Kidney (tissue), 14 donors: Measurements from ENCODE around the gene SPON1. TPM values are rescaled to one million over a fixed set of nuclear protein-coding genes. Genes with fewer than 3 reads are reported as not detected.

Source experiments
- DNase-seq, 5 donors: peaks; one replicate each; pipeline ENCODE4 v3.0.0-alpha.2; 2013 to 2020
- FAIRE-seq: peaks from 2 replicates; lab custom pipeline; 2012; peaks lifted over from hg19 to GRCh38; lab: Jason Lieb, UNC
- H3K27ac ChIP-seq, 2 donors: one replicate each; pipeline ENCODE4 v1.7.0; 2013; ENCODE audit warnings: low read depth in 2 of 2, low read length in 2 of 2, inconsistent platforms in 1 of 2
- H3K27me3 ChIP-seq: one replicate; pipeline ENCODE4 v1.7.1; 2013; ENCODE audit warnings: low read length, inconsistent platforms; ENCODE audit not compliant: control insufficient read depth, insufficient read depth
- H3K36me3 ChIP-seq, 3 donors: one replicate each; pipeline versions ENCODE4 v1.7.0 to v1.7.1; 2013; ENCODE audit warnings: low read length in 3 of 3, control low read depth in 1 of 3, inconsistent platforms in 1 of 3; ENCODE audit not compliant: insufficient read depth in 3 of 3, control insufficient read depth in 2 of 3
- H3K4me1 ChIP-seq, 3 donors: one replicate each; pipeline versions ENCODE4 v1.7.0 to v1.7.1; 2013; ENCODE audit warnings: low read length in 3 of 3, inconsistent platforms in 1 of 3, low read depth in 1 of 3; ENCODE audit not compliant: control insufficient read depth in 2 of 3, insufficient read depth in 2 of 3
- H3K4me3 ChIP-seq, 3 donors: one replicate each; pipeline versions ENCODE4 v1.7.0 to v1.8.1; 2013; ENCODE audit warnings: low read length in 3 of 3, control low read depth in 1 of 3, inconsistent platforms in 1 of 3
- H3K9ac ChIP-seq, 3 donors: one replicate each; pipeline versions ENCODE4 v1.7.0 to v1.7.1; 2013; ENCODE audit warnings: low read length in 3 of 3, control low read depth in 1 of 3, inconsistent platforms in 1 of 3
- H3K9me3 ChIP-seq, 3 donors: one replicate each; pipeline versions ENCODE4 v1.7.0 to v1.7.1; 2013; ENCODE audit warnings: low read length in 3 of 3, control low read depth in 1 of 3, inconsistent platforms in 1 of 3; ENCODE audit not compliant: control insufficient read depth in 2 of 3, insufficient read depth in 1 of 3
- intact Hi-C: fragments of 100-400 bp; cut with DNase I; formaldehyde crosslinking; loops from one replicate; pipeline ENCODE4 v1.11.1; 2022
- polyA plus RNA-seq: library from polyadenylated mRNA; stranded (reverse); fragments of 350-450 nt; fragmentation: Illumina TruSeq; extraction: RNeasy Lipid Tissue Mini Kit (QIAGEN cat#74804); gene quantifications from one replicate; pipeline ENCODE4 v1.2.3, GENCODE V29; 2014; ENCODE audit warnings: low read depth, low replicate concordance; ENCODE audit not compliant: insufficient read depth
- total RNA-seq: library from RNA; stranded (reverse); fragmentation: NEBNext Ultra II Directional; extraction: Animal tissue kit (Norgen Biotek cat#: 25700); gene quantifications from one replicate; pipeline ENCODE4 v1.2.1, GENCODE V29; 2021
- TF ChIP-seq, protein P1 (sequence below): IDR thresholded peaks from 3 replicates; pipeline ENCODE4 v1.5.1; 2012; ENCODE audit warnings: mild to moderate bottlenecking, moderate library complexity, borderline replicate concordance; ENCODE audit not compliant: insufficient read depth; ENCODE audit errors: extremely low read depth
- donor health status: control.
- donor health status: control.
- donor health status: control.
- donor health status: control.
- donor health status: control.
- donor health status: DM: yes; HTN: yes; CAD: no.
- donor health status: Normal renal cell carcinoma (clear cell type).

SPON1 gene
- total and polyA plus RNA-seq, 2 donors from 2014 or later: 3.8 to 77.9 TPM

DNA sequence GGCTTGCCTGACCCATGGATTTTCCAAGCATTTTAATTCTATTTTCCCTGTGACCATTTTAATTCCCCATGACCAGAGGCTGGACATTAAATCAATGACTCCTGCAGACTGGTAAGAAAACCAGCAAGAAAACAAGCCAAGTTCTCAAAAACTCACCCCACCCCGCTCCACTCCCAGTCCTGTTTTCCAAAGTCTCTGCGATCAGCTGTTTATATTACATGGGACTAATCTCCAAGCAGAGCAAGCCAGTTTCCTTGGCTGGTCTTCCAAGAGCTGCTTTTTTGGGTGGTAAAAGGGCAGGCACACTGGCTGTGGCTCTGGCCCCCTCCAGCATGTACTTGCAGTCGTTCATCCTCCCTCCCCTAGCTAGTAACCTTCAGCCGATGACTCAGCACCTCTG lies 298.5 kb downstream of the SPON1 start:
- H3K4me3 ChIP-seq: no peak overlapping the region
- H3K4me1 ChIP-seq: no peaks in the 10 kb centered on the region
- no peak overlapping the region for H3K27ac ChIP-seq
- no peak for DNase-seq
- no peak for FAIRE-seq
- intact Hi-C loops: no loop called here
- TF ChIP-seq, protein P1, sequence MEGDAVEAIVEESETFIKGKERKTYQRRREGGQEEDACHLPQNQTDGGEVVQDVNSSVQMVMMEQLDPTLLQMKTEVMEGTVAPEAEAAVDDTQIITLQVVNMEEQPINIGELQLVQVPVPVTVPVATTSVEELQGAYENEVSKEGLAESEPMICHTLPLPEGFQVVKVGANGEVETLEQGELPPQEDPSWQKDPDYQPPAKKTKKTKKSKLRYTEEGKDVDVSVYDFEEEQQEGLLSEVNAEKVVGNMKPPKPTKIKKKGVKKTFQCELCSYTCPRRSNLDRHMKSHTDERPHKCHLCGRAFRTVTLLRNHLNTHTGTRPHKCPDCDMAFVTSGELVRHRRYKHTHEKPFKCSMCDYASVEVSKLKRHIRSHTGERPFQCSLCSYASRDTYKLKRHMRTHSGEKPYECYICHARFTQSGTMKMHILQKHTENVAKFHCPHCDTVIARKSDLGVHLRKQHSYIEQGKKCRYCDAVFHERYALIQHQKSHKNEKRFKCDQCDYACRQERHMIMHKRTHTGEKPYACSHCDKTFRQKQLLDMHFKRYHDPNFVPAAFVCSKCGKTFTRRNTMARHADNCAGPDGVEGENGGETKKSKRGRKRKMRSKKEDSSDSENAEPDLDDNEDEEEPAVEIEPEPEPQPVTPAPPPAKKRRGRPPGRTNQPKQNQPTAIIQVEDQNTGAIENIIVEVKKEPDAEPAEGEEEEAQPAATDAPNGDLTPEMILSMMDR: no peak
- H3K9ac ChIP-seq: no peak overlapping the region
- H3K9me3 ChIP-seq: no peaks in the 10 kb centered on the region
- no peaks in the 10 kb centered on the region for H3K27me3 ChIP-seq
- peaks cover 0 to 4% (median 0%) of the 10 kb centered on the region in 3 donors for H3K36me3 ChIP-seq

DNA sequence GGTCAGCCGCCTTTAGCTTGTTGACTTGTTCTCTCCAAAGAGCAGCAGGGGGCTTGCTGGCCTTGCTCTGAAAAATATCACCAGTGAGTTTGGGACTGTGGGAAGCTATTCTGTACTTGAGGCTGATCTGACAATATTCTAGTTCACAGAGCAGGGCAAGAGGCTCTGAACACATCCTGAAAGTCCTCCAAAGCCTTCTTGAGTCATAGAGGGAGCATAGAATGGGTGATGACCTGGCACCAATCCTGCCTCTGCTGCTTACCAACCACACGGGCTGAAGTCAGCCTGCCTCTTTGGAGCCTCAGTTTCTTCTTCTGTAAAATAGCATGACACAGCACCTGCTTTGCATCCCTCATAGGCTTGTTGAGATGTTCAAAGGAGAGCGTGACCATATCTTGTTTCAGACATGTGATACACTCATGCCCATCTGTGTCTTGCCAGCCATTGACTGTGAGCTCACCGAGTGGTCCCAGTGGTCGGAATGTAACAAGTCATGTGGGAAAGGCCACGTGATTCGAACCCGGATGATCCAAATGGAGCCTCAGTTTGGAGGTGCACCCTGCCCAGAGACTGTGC lies 299.8 kb downstream of the SPON1 start:
- H3K36me3 ChIP-seq: peaks cover 0 to 4% (median 0%) of the 10 kb centered on the region in 3 donors
- no peak overlapping the region for H3K9ac ChIP-seq
- no peak overlapping the region for H3K4me3 ChIP-seq
- DNase-seq (no peak), FAIRE-seq (no peak)
- no peaks in the 10 kb centered on the region for H3K27me3 ChIP-seq
- TF ChIP-seq, protein P1: no peak
- intact Hi-C loops: no loop called here
- H3K4me1 ChIP-seq: no peaks in the 10 kb centered on the region
- H3K9me3 ChIP-seq: no peaks in the 10 kb centered on the region
- no peak overlapping the region for H3K27ac ChIP-seq

DNA sequence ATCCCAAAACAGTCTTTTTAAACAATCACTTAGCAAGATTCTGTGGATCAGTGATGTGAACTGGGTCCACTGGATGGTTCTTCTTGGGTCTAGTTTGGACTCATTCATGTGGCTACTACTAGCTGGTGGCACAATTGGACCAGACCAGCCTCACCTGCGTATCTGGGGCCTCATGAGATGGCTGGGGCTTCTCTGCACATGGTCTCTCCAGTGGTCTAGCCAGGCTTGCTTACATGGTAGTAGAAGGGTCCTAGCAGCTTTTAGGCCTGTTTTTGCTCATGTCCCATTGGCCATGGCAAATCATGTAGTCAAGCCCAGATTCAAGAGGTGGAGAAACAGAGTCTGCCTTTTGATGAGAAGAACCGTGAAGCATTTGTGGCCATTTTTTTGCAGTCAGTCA lies 302.4 kb downstream of the SPON1 start:
- intact Hi-C loops: no loop called here
- no peak overlapping the region for H3K4me3 ChIP-seq
- TF ChIP-seq, protein P1: no peak
- no peaks in the 10 kb centered on the region for H3K27me3 ChIP-seq
- H3K36me3 ChIP-seq: peaks cover 0 to 4% (median 0%) of the 10 kb centered on the region in 3 donors
- no peaks in the 10 kb centered on the region for H3K4me1 ChIP-seq
- FAIRE-seq (no peak), DNase-seq (no peak)
- H3K27ac ChIP-seq: no peak overlapping the region
- H3K9ac ChIP-seq: no peak overlapping the region
- no peaks in the 10 kb centered on the region for H3K9me3 ChIP-seq

DNA sequence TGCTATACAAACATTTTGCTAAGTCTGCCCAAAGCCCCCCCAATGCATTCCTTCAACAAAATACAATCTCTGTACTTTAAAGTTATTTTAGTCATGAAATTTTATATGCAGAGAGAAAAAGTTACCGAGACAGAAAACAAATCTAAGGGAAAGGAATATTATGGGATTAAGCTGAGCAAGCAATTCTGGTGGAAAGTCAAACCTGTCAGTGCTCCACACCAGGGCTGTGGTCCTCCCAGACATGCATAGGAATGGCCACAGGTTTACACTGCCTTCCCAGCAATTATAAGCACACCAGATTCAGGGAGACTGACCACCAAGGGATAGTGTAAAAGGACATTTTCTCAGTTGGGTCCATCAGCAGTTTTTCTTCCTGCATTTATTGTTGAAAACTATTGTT lies 304.1 kb downstream of the SPON1 start:
- H3K27ac ChIP-seq: no peak overlapping the region
- DNase-seq (no peak), FAIRE-seq (no peak)

More for the DNA sequence above, 304.1 kb downstream of the SPON1 start:
- Histone ChIP-seq H3K27me3 (no peaks in the 10 kb centered on the region), H3K4me3 (no peak overlapping the region), H3K4me1 (no peaks in the 10 kb centered on the region), H3K9ac (no peak overlapping the region), H3K9me3 (no peaks in the 10 kb centered on the region), H3K36me3 (peaks cover 0 to 4% (median 0%) of the 10 kb centered on the region in 3 donors)
- intact Hi-C loops: no loop called here
- TF ChIP-seq, protein P1: no peak
